HG03457 (cell line): ENCODE measurements around the gene YWHAB.

Source experiments
- ATAC-seq: cut with Tn5 transposase; IDR thresholded peaks from one replicate; pipeline ENCODE4 v1.9.1; 2021; ENCODE audit warnings: moderate number of reproducible peaks; ENCODE audit not compliant: unreplicated experiment

The YWHAB gene

DNA sequence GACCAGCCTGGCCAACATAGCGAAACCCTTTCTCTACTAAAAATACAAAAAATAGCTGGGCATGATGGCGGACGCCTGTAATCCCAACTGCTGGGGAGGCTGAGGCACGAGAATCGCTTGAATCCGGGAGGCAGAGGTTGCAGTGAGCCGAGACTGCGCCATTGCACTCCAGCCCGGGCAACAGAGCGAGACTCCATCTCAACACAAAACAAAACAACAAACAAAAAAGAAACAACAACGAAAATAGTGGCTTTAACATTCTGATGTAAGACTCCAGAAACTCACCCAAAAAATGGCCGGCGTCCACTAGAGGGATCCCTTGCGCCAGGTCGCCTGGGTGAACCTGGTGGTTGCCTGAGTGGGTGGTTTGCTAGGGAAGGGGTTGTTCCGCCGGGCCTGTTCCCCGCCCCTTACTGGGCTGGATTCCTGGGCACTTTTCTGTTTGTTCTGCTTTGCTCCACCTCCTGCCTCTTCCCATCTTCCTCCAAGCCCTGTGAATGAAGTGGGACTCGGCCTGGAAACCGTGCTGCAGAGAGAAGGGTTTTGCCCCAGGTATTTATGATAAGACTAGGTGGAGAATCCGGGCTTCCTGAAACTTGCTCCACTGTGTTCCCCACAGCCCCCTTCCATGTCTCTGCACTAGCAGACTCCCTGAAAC is 25.9 kb downstream of the YWHAB start:
- no peak for ATAC-seq

DNA sequence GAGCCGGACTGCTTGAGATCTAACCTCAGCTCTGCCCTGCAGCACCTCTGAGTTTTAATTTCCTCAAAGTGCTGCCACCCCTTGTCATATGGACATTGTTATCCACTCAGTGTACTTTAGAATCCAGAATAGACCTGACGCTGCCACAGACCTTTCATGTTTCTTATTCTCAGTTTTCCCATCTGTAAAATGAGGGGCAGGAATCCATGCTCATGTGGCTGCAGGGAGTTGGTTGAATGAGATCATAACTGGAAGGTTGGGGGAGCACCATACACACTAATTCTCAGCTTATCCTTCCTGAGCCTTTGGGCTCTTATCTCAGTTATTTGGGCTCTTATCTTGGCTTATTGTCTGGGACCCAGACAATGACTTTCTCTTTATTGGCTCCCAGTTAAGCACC is 26.7 kb downstream of the YWHAB start:
- no peak for ATAC-seq

DNA sequence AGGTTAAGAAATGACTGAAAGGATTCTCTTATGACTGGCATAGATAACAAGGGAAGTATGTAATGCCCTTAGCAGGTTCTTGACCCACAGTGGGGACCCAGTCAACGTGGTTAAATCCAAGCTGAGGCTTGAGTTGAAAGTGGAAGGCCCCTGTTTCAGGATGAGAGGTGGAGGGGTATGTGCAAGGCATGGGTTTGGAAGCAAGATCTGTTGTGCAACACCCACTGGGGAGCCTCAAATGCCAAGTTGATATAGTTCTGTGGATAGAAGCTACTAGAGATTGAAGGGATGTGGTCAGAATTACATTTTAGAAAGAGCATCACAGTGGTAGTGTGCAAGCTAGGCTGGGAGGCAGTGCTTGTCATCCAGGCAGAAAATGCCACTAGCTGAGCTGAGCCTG is 29.4 kb downstream of the YWHAB start:
- no peak for ATAC-seq

DNA sequence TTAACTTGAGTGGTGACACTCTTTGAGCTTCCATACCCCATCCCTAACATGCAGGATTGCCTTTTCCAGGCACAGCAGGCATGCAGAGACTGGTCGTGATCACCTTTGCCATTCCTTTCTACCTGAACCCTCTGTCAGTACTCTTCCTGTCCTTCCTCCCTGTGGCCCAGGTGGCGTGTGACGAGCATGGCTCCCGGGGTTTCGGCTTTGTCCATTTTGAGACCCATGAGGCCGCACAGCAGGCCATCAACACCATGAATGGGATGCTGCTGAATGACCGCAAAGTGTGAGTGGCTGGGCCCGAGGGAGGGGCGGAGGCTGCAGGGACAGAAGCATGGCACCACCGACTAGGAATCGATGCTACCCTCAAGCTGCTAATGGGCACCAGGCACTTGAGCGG is 31.1 kb downstream of the YWHAB start:
- no peak for ATAC-seq

DNA sequence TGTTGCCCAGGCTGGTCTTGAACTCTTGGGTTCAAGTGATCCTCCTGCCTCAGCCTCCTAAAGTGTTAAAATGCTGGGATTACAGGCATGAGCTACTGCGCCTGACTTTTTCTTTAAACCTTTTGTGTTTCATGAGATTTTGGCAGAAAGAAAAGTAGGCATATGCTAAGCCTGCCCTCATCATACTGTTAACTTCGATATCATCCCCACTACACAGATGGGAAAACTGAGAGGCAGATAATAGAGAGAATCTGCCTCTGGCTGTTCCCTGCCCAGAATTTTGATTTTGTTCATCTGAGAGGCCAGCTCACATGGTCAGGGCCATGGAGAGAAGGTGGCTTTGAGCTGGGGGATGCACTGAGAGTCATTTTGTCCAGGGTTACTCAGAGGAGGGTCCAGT is 31.9 kb downstream of the YWHAB start:
- ATAC-seq, result no peak

DNA sequence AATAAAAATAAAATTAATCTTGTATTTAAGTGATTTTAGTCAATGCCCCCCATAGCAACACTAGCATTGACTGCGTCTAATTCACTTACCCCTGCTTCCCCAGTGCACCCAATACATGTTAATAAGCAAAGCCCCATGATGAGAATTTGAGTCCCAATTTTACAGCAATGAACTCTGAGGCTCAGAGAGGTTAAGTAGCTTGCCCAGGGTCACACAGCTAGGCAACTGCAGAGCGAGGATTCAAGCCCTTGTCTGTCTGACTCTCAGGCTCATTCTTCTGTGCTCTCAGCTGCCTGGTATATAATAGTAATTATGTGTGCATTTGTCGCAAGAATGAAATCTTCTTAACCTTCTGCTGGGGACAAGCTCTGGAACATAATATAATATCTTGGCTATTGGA is 32.8 kb downstream of the YWHAB start:
- ATAC-seq, result no peak

DNA sequence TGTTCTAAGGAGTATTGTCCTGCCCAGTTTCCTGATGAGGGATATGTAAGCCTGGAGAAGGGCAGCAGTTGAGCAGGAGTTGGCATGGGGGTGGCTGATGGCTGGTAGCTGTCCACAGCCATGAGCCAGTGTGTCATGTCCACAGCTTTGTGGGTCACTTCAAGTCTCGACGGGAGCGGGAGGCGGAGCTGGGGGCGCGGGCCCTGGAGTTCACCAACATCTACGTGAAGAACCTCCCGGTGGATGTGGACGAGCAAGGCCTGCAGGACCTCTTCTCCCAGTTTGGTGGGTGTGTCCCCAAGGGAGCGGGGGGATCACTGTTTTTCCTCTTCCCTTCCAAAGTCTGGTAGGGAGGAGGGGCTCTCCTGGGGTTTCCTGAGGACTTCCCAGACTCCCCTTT is 33.3 kb downstream of the YWHAB start:
- no peak for ATAC-seq

DNA sequence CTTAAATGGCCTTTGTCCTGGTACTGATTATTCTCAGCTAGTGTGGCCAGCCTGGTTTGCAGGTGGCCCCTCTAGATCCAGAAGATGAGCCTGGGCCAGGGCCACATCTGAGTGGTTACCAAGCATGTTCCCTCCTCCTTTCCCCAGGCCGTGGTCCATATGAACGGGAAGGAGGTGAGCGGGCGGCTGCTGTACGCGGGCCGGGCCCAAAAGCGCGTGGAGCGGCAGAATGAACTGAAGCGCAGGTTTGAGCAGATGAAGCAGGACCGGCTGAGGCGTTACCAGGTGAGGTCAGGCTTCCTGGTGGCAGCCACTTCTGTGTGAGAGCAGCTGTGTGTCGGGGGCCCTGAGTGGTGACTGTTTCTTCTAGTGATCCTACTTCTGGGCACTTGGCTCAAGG is 35.9 kb downstream of the YWHAB start:
- no peak for ATAC-seq

DNA sequence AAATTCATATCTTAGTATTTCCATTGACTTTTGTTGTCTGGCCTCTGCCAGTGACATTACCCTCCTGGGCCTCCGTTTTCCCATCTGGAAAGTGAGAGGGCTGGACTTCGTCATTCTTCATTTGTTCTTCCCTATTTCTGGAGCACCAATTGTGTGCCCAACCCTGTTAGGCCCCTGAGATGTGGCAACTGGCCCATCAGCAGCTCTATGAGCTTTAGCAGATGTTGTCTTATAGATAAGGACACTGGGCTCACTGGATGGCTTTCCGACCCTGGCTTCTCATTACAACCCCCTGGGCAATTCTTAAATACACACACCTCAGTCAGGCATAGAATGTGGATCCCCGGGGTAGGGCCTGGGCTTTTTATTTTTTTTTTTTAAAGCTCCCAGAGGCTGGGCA is 39.0 kb downstream of the YWHAB start:
- ATAC-seq, result no peak

DNA sequence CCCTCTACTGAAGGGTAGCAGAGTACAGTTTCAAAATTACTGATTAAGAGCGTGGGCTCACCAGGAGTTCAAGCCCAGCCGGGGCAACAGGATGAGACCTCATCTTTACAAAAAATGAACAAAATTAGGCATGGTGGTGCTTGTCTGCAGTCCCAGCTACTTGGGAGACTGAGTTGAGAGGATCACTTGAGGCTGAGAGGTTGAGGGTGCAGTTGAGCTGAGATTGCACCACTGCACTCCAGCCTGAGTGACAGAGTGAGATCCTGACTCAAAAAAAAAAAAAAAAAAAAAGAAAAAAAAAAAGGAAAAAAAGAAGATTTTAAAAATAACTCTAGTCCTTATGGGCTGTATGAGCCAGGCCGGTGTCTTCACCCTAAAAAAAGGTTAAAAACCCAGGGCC is 43.1 kb downstream of the YWHAB start:
- no peak for ATAC-seq

DNA sequence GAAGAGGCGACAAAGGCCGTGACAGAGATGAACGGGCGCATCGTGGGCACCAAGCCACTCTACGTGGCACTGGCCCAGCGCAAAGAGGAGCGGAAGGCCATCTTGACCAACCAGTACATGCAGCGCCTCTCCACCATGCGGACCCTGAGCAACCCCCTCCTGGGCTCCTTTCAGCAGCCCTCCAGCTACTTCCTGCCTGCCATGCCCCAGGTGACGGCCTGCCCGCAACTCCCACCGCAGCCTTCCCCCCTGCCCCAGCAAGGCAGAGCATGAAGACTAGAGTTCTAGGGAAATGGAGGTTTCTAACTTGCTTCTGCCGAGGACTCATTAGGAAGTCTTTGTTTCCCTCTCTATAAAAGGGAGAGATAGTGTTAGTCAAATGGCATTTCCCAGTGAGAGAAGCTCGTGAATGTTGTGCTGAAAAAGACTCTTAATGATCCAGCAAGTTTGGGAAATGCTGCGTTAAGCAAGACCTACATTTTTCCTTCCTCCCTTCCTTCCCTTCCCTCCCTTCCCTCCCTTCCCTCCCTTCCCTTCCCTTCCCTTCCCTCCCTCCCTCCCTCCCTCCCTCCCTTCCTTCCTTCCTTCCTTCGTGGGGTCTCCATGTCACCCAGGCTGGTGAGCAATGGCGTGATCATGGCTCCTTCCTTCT is 45.1 kb downstream of the YWHAB start:
- ATAC-seq, result no peak

DNA sequence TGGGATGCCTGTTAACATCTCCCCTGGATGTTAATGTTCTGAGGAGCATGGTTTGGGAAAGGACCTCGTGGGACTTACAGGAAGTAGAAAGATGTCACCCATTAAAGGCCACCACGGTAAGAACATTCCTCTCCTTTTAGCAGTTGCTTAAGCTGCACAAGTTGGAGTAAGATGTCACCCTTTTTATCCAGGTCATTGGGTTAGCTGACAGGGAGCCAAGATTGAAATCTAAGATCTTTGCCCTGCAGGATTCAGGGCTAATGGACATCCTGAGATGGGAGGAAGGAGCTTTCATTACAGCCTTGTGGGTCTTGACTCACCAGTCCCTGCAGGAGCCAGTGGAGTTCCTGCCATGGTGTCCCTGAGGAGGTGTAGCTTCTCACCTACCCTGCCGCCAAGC is 46.4 kb downstream of the YWHAB start:
- ATAC-seq, result no peak

DNA sequence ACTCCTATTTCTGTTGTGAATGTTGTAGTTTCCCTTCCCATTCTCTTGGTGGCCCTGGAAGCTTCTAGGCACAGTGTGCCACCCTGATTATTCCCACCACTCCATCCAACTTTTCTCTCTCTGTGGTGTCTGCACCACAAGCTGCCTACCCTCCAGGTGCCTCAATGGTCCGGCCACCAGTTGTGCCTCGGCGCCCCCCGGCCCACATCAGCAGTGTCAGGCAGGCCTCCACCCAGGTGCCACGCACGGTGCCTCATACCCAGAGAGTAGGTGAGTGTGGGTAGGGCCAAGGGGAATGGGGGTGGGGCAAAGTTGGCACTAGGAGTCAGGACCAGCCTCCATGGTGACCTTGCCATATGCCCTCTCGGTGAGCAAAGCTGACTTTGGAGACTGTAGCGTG is 47.4 kb downstream of the YWHAB start:
- ATAC-seq, result no peak

DNA sequence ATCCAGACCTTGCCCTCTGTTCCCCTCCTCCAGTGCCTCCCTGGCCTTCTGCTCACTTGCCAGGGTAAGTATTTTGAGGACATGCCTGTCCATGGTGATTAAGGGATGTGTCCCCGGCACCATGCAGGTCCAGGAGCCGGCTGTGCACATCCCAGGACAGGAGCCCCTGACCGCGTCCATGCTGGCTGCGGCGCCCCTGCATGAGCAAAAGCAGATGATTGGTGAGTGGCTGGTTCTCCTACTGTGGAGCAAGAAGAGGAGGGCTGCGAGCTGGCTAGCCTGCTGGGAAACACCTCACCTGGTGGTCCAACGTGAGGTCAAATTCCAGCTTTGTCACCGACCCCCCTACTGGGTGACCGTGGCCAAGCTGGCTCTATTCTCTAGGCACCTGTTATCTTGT is 51.0 kb downstream of the YWHAB start:
- no peak for ATAC-seq

DNA sequence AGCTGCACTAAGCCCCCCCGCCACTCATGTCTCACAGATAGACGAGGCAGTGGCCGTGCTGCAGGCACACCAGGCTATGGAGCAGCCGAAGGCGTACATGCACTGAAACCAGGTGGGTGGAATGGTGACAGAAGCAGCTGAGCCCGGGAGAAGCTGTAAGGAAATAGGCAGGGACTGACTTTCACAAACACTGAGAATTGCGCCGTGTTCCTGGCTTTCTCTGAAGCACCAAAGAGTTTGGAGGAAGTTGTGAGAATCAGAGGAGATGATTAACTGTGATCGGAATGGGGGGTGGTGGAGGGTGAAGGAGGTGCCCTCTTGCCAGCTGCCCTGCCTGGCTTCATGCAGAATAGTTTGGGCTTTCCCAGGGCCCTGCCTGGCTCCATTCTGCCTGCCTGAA is 53.1 kb downstream of the YWHAB start:
- ATAC-seq, result no peak

DNA sequence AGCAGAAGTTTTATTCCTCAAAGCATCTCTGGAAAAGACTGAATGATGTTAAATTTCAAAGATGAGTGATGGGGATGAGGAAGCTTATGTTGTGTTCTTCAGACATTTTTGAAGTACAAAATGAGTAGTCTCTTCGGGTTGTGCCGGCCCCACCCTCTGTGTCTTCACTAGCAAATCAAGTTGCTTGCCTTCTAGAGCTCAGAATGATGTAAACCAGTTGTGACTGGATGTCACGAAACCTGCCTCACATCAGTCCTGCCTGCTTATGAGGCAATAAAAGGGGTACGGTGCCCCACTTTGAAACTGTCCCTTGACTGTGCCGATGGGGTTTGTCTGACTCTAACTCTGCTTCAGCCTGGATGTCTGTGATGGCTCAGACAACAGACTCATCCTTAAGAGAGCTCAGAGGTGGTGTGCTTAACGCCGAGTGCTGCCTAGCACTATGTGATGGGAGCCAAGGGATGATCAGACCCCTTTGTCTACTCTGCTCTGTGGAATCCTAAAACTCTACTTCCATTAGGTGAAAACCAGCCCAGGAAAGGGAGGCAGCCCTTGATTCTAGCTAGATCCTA is 55.7 kb downstream of the YWHAB start:
- no peak for ATAC-seq

DNA sequence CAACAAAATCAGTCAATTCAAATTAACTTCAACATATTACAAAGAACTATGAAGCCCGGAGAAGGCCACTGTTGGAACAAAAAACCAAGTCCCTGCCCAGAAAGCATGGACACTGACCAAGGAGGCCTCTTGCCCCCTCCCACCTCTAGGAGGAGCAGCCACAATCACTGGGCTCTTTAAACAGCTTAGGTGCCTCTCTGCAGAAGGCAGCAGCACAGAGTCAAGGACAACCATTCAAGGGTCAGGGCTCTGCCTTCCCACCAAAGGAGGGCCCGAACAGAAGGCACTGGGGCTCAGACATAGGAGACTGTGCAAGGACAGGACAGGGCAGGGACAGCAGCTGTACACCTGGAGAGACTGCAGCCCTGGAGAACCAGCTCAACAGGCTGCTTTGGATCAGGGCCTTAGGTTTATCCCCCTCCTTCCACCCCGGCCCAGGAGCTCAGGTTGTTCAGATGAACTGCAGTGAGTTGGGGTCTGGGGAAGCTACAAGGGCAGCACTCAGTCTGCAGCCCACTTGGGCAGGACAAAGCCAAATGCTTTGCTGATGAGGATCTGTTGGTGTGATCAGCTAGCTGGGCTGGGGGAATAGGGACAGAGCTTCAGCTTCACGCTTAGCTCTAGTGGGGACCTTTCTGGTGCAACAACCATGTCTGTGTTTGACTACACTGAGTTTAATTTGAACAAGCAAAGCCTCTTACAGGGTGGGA is 56.9 kb downstream of the YWHAB start:
- no peak for ATAC-seq

DNA sequence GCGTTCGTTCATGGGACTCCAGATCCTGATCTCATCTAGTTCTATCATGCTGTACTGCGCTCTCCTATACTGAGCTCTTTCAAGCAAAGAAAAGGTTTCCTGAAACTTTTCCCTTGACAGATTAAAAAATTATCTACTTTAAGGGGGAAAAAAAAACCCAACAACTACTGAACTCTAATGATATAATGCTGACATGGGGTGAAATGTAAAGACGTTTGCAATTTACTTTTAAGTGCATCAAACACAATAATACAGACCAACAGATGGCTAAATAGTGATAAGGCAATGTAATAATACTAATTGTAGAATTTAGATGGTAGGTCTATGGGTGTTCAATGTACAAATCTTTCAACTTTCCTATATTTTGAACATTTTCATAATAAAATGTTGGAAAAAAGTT is 58.3 kb downstream of the YWHAB start:
- no peak for ATAC-seq

DNA sequence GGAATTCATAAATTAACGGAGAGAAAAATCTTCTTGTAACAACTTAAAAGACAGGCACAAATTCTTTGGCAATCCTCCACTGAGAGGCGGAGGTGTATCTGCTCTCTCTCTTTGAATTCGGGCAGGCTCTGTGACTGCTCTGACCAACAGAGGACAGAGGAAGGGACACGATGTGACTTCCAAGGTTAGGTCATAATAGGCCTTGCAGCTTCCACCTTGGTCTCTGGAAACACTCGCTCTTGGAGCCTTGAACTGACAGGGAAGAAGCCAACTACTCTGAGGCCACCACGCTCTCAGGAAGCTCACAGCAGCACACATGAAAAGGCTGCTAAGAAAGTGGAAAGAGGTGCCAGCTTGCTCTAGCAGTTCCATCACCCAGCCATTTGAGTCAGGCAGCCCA is 59.8 kb downstream of the YWHAB start:
- no peak for ATAC-seq

DNA sequence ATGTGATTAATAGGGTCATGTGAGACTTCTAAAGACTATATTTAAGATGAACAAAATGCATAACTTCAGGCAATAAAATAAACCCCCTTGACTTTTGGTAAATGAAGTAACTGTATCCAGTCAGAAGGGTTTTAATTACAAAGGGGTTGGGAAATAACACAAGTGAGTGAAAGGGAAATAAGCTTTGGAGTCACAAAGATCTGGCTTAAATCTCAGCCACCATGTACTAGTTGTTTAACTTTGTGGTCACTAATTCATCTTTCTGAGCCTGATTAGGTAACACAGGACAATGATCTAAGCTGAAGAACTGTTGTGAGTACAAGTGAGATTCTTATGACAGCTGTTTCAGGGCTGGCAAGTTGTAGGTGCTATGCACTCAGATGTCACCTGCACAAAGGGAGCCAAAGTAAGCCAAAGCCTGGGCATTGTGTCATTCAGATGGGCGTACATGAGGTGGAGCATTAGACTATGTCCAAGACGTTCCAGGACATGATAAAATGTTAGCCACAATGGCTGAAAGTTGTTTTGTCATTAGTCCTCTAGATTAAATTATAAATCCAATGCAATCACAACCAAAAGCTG is 60.9 kb downstream of the YWHAB start:
- no peak for ATAC-seq

DNA sequence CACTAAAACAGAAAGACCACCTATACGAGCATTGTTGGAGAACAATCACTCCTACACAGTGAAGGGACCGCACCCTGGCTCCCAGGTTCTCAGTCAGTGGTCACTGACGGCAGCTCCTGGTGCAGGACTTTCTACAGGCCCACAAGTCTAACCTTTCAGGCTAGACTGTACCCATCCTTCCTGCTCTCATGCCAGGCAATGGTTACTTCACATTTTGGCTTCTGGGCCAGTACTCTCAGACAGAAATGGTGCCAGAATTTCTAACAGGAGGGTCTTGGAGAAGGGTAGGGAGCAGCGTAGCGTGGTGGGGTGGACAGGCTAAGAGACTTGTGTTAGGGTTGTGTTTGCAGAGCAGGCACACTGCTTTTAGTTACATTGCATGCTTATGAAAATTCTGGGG is 62.6 kb downstream of the YWHAB start:
- no peak for ATAC-seq

DNA sequence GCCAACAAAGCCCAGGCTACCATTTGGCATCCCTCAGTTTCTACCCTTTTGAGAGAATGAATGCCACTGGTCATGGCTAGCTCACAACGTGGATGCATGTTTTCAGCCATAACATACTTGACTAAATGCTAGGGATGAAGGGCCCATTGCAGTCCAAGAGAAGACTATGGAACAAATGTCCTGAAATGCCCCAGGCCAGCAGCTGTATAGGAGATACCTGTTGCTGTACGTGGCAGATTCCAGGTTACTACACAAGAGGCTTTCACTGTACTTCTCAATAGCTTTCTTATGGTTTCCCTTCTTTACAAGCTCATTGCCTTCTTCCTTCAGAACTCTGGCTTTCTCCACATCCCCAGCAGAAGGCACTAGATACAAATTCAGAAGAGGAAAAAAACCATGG is 63.0 kb downstream of the YWHAB start:
- no peak for ATAC-seq
